Measurements from ENCODE around the gene OR6M1.

OR6M1 gene

GRCh38 chr11:123838199-123838598, 32.0 kb upstream of the OR6M1 start:
- TF ChIP-seq CTCF (IDR thresholded peaks at IDR 0.05; ENCODE audit: insufficient read depth, low read depth, low read length, missing control alignments), result no peak
- no peak for DNase-seq (ENCODE audit: low read depth)
- no peak overlapping the region for H3K4me3 ChIP-seq (ENCODE audit: low read length)

GRCh38 chr11:123833095-123833494, 26.9 kb upstream of the OR6M1 start:
- peak; percentile 76 for DNase-seq (ENCODE audit: low read depth)
- TF ChIP-seq CTCF (IDR thresholded peaks at IDR 0.05; ENCODE audit: insufficient read depth, low read depth, low read length, missing control alignments), result no peak
- H3K4me3 ChIP-seq (ENCODE audit: low read length), result no peak overlapping the region

GRCh38 chr11:123829745-123830144, 23.6 kb upstream of the OR6M1 start:
- H3K4me3 ChIP-seq (ENCODE audit: low read length), result no peak overlapping the region
- TF ChIP-seq CTCF (IDR thresholded peaks at IDR 0.05; ENCODE audit: insufficient read depth, low read depth, low read length, missing control alignments), result no peak
- DNase-seq (ENCODE audit: low read depth), result no peak

- no peak overlapping the region for H3K4me3 ChIP-seq (ENCODE audit: low read length)
- peak; percentile 10 for TF ChIP-seq CTCF (IDR thresholded peaks at IDR 0.05; ENCODE audit: insufficient read depth, low read depth, low read length, missing control alignments)
- peak; percentile 76 for DNase-seq (ENCODE audit: low read depth)
These were observed 16.4 kb upstream of the OR6M1 start for GRCh38 chr11:123822599-123822998.

DNA sequence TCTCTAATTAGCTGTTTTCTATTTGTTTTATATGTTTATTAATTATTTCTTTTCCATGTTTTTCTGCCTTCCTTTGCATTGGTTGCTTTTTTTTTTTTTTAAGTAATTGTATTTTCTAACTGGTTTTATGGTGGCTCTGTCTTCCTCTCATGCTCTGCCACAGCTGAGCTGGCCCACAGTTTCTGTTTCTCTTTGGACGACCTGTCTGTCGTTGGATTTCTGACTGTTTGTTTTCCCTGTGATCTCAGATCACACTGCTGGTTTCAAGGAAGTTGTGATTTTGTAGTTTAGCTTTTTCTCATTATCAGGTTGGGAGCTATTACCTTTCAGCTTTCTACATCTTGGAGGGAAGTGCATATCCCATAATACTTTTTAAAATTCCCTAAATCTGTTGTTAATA, 15.9 kb upstream of the OR6M1 start:
- DNase-seq (ENCODE audit: low read depth), result no peak
- TF ChIP-seq CTCF (IDR thresholded peaks at IDR 0.05; ENCODE audit: insufficient read depth, low read depth, low read length, missing control alignments), result no peak
- no peak overlapping the region for H3K4me3 ChIP-seq (ENCODE audit: low read length)

DNA sequence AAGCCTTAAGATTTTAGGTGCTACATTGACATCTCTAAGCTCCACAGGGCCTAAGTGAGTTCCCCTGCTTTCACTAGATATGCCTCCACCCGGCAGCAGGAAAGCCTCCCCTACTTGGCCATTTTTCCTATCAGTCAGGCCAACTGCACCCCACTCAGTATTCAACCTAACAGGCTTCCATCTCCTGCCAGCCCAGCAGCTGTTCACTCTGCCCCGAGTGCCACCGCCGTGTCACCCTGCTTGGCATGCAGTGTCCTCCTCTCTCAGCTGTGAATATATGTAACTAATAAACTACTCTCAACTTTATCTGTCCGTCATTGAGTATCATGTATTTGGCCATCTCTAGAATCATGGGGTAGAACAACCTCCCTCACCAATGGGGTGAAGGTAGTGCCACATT, 9.0 kb upstream of the OR6M1 start:
- no peak for DNase-seq (ENCODE audit: low read depth)
- TF ChIP-seq CTCF (IDR thresholded peaks at IDR 0.05; ENCODE audit: insufficient read depth, low read depth, low read length, missing control alignments), result no peak
- no peak overlapping the region for H3K4me3 ChIP-seq (ENCODE audit: low read length)

- no peak overlapping the region for H3K4me3 ChIP-seq (ENCODE audit: low read length)
- DNase-seq (ENCODE audit: low read depth), result no peak
- no peak for TF ChIP-seq CTCF (IDR thresholded peaks at IDR 0.05; ENCODE audit: insufficient read depth, low read depth, low read length, missing control alignments)
These were observed 4.4 kb downstream of the OR6M1 start for GRCh38 chr11:123801765-123802164.
